GM23338 (cell line): ENCODE results near the gene OCIAD1. TPM values are rescaled to one million over a fixed set of nuclear protein-coding genes. Genes with fewer than 3 reads are reported as not detected.

ENCODE experiments used
- ATAC-seq: fragments of 200-7000 bp; cut with Tn5 transposase; 3 replicates; pipeline ENCODE4 v1.9.1; 2020
- DNase-seq: peaks from one replicate; pipeline ENCODE4 v3.0.0-alpha.2; 2015; ENCODE audit warnings: low spot score
- H2AFZ ChIP-seq: fragments of 200-600 bp; sonication (generic); 2 replicates; pipeline ENCODE4 v1.8.0; 2016; ENCODE audit warnings: antibody characterized with exemption, mild to moderate bottlenecking, moderate library complexity
- H3F3A ChIP-seq: fragments of 200-600 bp; sonication (generic); replicated peaks from 2 replicates; pipeline ENCODE4 v1.8.0; 2017; ENCODE audit warnings: antibody characterized with exemption, mixed run types, low read depth
- H3K27ac ChIP-seq: fragments of 200-600 bp; sonication (generic); 2 replicates; pipeline ENCODE4 v1.6.1; 2016; ENCODE audit warnings: low read depth
- H3K27me3 ChIP-seq: fragments of 200-600 bp; sonication (generic); 2 replicates; pipeline ENCODE4 v1.8.0; 2016; ENCODE audit warnings: mild to moderate bottlenecking, mixed run types, moderate library complexity; ENCODE audit not compliant: insufficient read depth
- H3K36me3 ChIP-seq: fragments of 200-600 bp; sonication (generic); 2 replicates; pipeline ENCODE4 v1.8.0; 2016; ENCODE audit warnings: mild to moderate bottlenecking; ENCODE audit not compliant: insufficient read depth
- H3K4me1 ChIP-seq: fragments of 200-600 bp; sonication (generic); 2 replicates; pipeline ENCODE4 v1.8.0; 2016; ENCODE audit warnings: mild to moderate bottlenecking, moderate library complexity; ENCODE audit not compliant: insufficient read depth
- H3K4me2 ChIP-seq: fragments of 200-600 bp; sonication (generic); 2 replicates; pipeline ENCODE4 v1.7.1; 2017; ENCODE audit warnings: mixed run types
- H3K4me3 ChIP-seq: fragments of 200-600 bp; sonication (generic); 2 replicates; pipeline ENCODE4 v1.6.1; 2016; ENCODE audit warnings: mixed run types
- H3K79me2 ChIP-seq: fragments of 200-600 bp; sonication (generic); replicated peaks from 2 replicates; pipeline ENCODE4 v1.8.0; 2017; ENCODE audit warnings: mild to moderate bottlenecking; ENCODE audit not compliant: insufficient read depth
- H3K9me2 ChIP-seq: fragments of 200-600 bp; sonication (generic); 2 replicates; pipeline ENCODE4 v1.8.0; 2017; ENCODE audit not compliant: insufficient read depth
- H4K20me1 ChIP-seq: fragments of 200-600 bp; sonication (generic); replicated peaks from 2 replicates; pipeline ENCODE4 v1.8.0; 2017; ENCODE audit warnings: mild to moderate bottlenecking; ENCODE audit not compliant: insufficient read depth
- H3K27ac Mint-ChIP-seq: 2 replicates; pipeline ENCODE4 v1.8.0; 2020; ENCODE audit warnings: inconsistent platforms, mild to moderate bottlenecking, moderate library complexity, mixed read lengths
- H3K27me3 Mint-ChIP-seq: 3 replicates; pipeline ENCODE4 v1.8.0; 2022; ENCODE audit warnings: low read depth, mild to moderate bottlenecking, moderate library complexity, mixed read lengths, inconsistent platforms; ENCODE audit not compliant: insufficient read depth, poor library complexity
- H3K36me3 Mint-ChIP-seq: 3 replicates; pipeline ENCODE4 v1.8.0; 2021; ENCODE audit warnings: low read depth, mild to moderate bottlenecking, inconsistent platforms, moderate library complexity, mixed read lengths
- H3K4me1 Mint-ChIP-seq: 3 replicates; pipeline ENCODE4 v1.8.0; 2020; ENCODE audit warnings: mild to moderate bottlenecking, inconsistent platforms, mixed read lengths
- H3K4me3 Mint-ChIP-seq: 3 replicates; pipeline ENCODE4 v1.8.0; 2021; ENCODE audit warnings: moderate library complexity, mild to moderate bottlenecking, inconsistent platforms, mixed read lengths
- H3K9me3 Mint-ChIP-seq: 3 replicates; pipeline ENCODE4 v1.8.0; 2020; ENCODE audit warnings: moderate library complexity, mild to moderate bottlenecking, inconsistent platforms, mixed read lengths
- CREB1 ChIP-seq: fragments of 250-450 bp; sonication (Bioruptor Pico); IDR thresholded peaks from 2 replicates; pipeline ENCODE4 v1.5.0; 2020; ENCODE audit warnings: low read depth, mild to moderate bottlenecking, moderate library complexity
- CTCF ChIP-seq, 2 experiments: fragments of 200-600 bp in 1 of 2; sonication (generic) in 1 of 2; conservative IDR thresholded peaks; 2 replicates each; pipeline versions ENCODE4 v1.5.1 to v1.6.1; 2016 to 2017; ENCODE audit warnings: antibody characterized with exemption in 2 of 2, low read depth in 2 of 2, mild to moderate bottlenecking in 2 of 2, moderate library complexity in 1 of 2
- ETS1 ChIP-seq: IDR thresholded peaks from 2 replicates; pipeline ENCODE4 v1.6.1; 2016; ENCODE audit warnings: antibody characterized with exemption
- EZH2 ChIP-seq: fragments of 200-600 bp; sonication (generic); IDR thresholded peaks from one replicate; pipeline ENCODE4 v1.8.0; 2017; ENCODE audit warnings: antibody characterized with exemption, mild to moderate bottlenecking, low read depth; ENCODE audit not compliant: unreplicated experiment
- EZH2phosphoT487 ChIP-seq: fragments of 200-600 bp; sonication (generic); IDR thresholded peaks from one replicate; pipeline ENCODE4 v1.8.1; 2018; ENCODE audit warnings: antibody characterized with exemption; ENCODE audit not compliant: unreplicated experiment
- JUNB ChIP-seq: IDR thresholded peaks from one replicate; pipeline ENCODE4 v1.6.1; 2016; ENCODE audit warnings: antibody characterized with exemption; ENCODE audit not compliant: unreplicated experiment
- POLR2AphosphoS5 ChIP-seq: IDR thresholded peaks from 2 replicates; pipeline ENCODE4 v1.6.1; 2016; ENCODE audit warnings: antibody characterized with exemption, low read depth
- STAT1 ChIP-seq: IDR thresholded peaks from one replicate; pipeline ENCODE4 v1.6.1; 2016; ENCODE audit warnings: antibody characterized with exemption; ENCODE audit not compliant: unreplicated experiment
- ZNF114 ChIP-seq: fragments of 250-450 bp; sonication (Bioruptor Pico); IDR thresholded peaks from 2 replicates; pipeline ENCODE4 v1.5.0; 2020; ENCODE audit warnings: mild to moderate bottlenecking, moderate library complexity
- ZNF462 ChIP-seq: fragments of 250-450 bp; sonication (Bioruptor Pico); IDR thresholded peaks from 2 replicates; pipeline ENCODE4 v1.5.0; 2020; ENCODE audit warnings: mild to moderate bottlenecking, moderate library complexity
- polyA plus RNA-seq: library from polyadenylated mRNA; unstranded; fragments of >200 nt; fragmentation: Nextera tagmentation; extraction: Ambion mirVana; gene quantifications from 2 replicates; pipeline ENCODE4 v1.2.1, GENCODE V29; 2016
- total RNA-seq: library from RNA; depleted of rRNA; stranded (reverse); fragments of >200 nt; shearing (Covaris generic); gene quantifications from 2 replicates; pipeline ENCODE4 v1.2.3, GENCODE V29; 2014

Gene OCIAD1
- total and polyA plus RNA-seq, 2 experiments from 2014 or later: 125 to 190 TPM

GRCh38 chr4:48906206-48907173, 75.6 kb downstream of the OCIAD1 start, which contains the start of gene OCIAD2:
Gene OCIAD2 (minus strand): TSS chr4:48906774. CDS start chr4:48904549, 2,225 bp downstream.
- Mint-ChIP-seq H3K4me1 (peaks cover 20% of the 10 kb centered on the region), H3K27me3 (peaks cover 9% of the 10 kb centered on the region), H3K36me3 (peaks cover 19% of the 10 kb centered on the region), H3K4me3 (peak within 1 kb of the TSS; percentile 85), H3K27ac (peak within 1 kb of the TSS; percentile 54; the same call in 1 of the 2 replicates), H3K9me3 (peaks cover 4% of the 10 kb centered on the region; the same call in 1 of the 3 replicates)
- H3K27me3 ChIP-seq: no peaks in the 10 kb centered on the region
- peaks cover 8% of the 10 kb centered on the region; the same call in 1 of the 2 replicates for H3K9me2 ChIP-seq
- TF ChIP-seq EZH2phosphoT487: no peak
- no peak for TF ChIP-seq CREB1 (CRISPR knock-in tag)
- no peak for TF ChIP-seq ZNF114
- TF ChIP-seq POLR2AphosphoS5: peak; percentile 72
- no peak for TF ChIP-seq ETS1
- peak; percentile 12 to 31; a peak in 2 of 4 replicates for TF ChIP-seq CTCF (conservative IDR thresholded peaks at IDR 0.05; ENCODE audit: low read depth in 2 of 2)
- TF ChIP-seq EZH2: no peak
- TF ChIP-seq JUNB: no peak
- TF ChIP-seq ZNF462: no peak
- TF ChIP-seq STAT1: no peak
- peak; percentile 95 for DNase-seq
- ATAC-seq: peak; percentile 89
- peaks cover 7% of the 10 kb centered on the region; the same call in 1 of the 2 replicates for H3K36me3 ChIP-seq
- peaks cover 19% of the 10 kb centered on the region for H3K79me2 ChIP-seq
- H4K20me1 ChIP-seq: no peaks in the 10 kb centered on the region; the same call in 1 of the 2 replicates
- H3K4me1 ChIP-seq: peaks cover 12% of the 10 kb centered on the region
- H2AFZ ChIP-seq: peak within 1 kb of the TSS; percentile 99
- peak within 1 kb of the TSS; percentile 93 for H3K4me3 ChIP-seq
- H3K27ac ChIP-seq: peak within 1 kb of the TSS; percentile 77; the same call in 1 of the 2 replicates
- no peaks in the 10 kb centered on the region for H3F3A ChIP-seq
- H3K4me2 ChIP-seq: peak within 1 kb of the TSS; percentile 97
